ENCODE measurements around the gene ASB2.

GRCh38 chr14:93902619-93903307, 73.6 kb downstream of the ASB2 start:
- no peak for TF ChIP-seq CTCF (IDR thresholded peaks at IDR 0.05; ENCODE audit: low read depth, low read length, poor library complexity, severe bottlenecking)
- no peak for TF ChIP-seq EZH2phosphoT487 (IDR thresholded peaks at IDR 0.05; ENCODE audit: borderline replicate concordance, low read length)

Data from DOHH2 (cell line).